ENCODE results near the gene TRIM37.
"Not testable (repeated sequence)": the region's sequence is repeated elsewhere in the genome, so short reads cannot be mapped to it uniquely, and the experiment has no call there.

The TRIM37 gene

GRCh38 chr17:59106463-59107305, at the start of gene TRIM37:
Gene TRIM37 (minus strand): TSS chr17:59106880. CDS start chr17:59106461, 419 bp downstream.
- peak; percentile 100 for DNase-seq

GRCh38 chr17:59155439-59156177, 48.9 kb upstream of the TRIM37 start, which contains the start of gene PRR11:
Gene PRR11 (plus strand): TSS chr17:59155746. CDS start chr17:59169753, 14,007 bp downstream.
- peak; percentile 96 for DNase-seq

GRCh38 chr17:59154721-59155438, 48.2 kb upstream of the TRIM37 start, which contains the start of gene SKA2:
Gene SKA2 (minus strand): TSS chr17:59155186. CDS start chr17:59155163, 23 bp downstream.
- DNase-seq: peak; percentile 99

- DNase-seq: peak; percentile 76
Measured at GRCh38 chr17:59154292-59154720, 47.6 kb upstream of the TRIM37 start.

GRCh38 chr17:59152925-59153324, 46.2 kb upstream of the TRIM37 start:
- DNase-seq: no peak

GRCh38 chr17:59151591-59151990, 44.9 kb upstream of the TRIM37 start:
- no peak for DNase-seq

GRCh38 chr17:59151006-59151405, 44.3 kb upstream of the TRIM37 start:
- no peak for DNase-seq

- no peak for DNase-seq
Measured at GRCh38 chr17:59149841-59150511, 43.3 kb upstream of the TRIM37 start.

- no peak for DNase-seq
Measured at GRCh38 chr17:59149051-59149450, 42.4 kb upstream of the TRIM37 start.

GRCh38 chr17:59145571-59146096, 39.0 kb upstream of the TRIM37 start:
- no peak for DNase-seq

- no peak for DNase-seq
Measured at GRCh38 chr17:59141860-59142259, 35.2 kb upstream of the TRIM37 start.

- DNase-seq: no peak
Measured at GRCh38 chr17:59139939-59140338, 33.3 kb upstream of the TRIM37 start.

GRCh38 chr17:59138339-59138738, 31.7 kb upstream of the TRIM37 start:
- not testable (repeated sequence) for DNase-seq

GRCh38 chr17:59131131-59131530, 24.5 kb upstream of the TRIM37 start:
- DNase-seq: no peak

GRCh38 chr17:59129814-59130213, 23.1 kb upstream of the TRIM37 start:
- no peak for DNase-seq

GRCh38 chr17:59126809-59127417, 20.2 kb upstream of the TRIM37 start:
- no peak for DNase-seq

- DNase-seq: no peak
Measured at GRCh38 chr17:59124665-59125064, 18.0 kb upstream of the TRIM37 start.

GRCh38 chr17:59121901-59122480, 15.3 kb upstream of the TRIM37 start:
- no peak for DNase-seq

GRCh38 chr17:59115474-59115873, 8.8 kb upstream of the TRIM37 start:
- DNase-seq: no peak

- DNase-seq: no peak
Measured at GRCh38 chr17:59111539-59111938, 4.9 kb upstream of the TRIM37 start.

GRCh38 chr17:59110973-59111372, 4.3 kb upstream of the TRIM37 start:
- no peak for DNase-seq

Data from activated effector memory CD4-positive, alpha-beta T cell treated with anti-CD3 and anti-CD28 coated beads, Interleukin-2, amount 50 U/mL, for 16 hours (primary cell).